WTC11 (cell line): ENCODE results near the gene MN1. TPM values are rescaled to one million over a fixed set of nuclear protein-coding genes. Genes with fewer than 3 reads are reported as not detected.

Source experiments
- ATAC-seq: fragments of 200-7000 bp; cut with Tn5 transposase; 2 replicates; pipeline ENCODE4 v1.10.0; 2021; ENCODE audit warnings: mild to moderate bottlenecking, moderate library complexity
- CTCF ChIA-PET: fragments of 300-600 bp; sonication (Branson Sonifier 250); formaldehyde crosslinking; loops from one replicate; lab custom pipeline; 2021; ENCODE audit warnings: antibody characterized with exemption; lab: Charles Lee
- POLR2A ChIA-PET: fragments of 350-600 bp; sonication (Branson Sonifier 250); formaldehyde crosslinking; loops from one replicate; lab custom pipeline; 2021; ENCODE audit warnings: antibody characterized with exemption; lab: Charles Lee
- DNase-seq: peaks from one replicate; pipeline ENCODE4 v3.0.0; 2021; ENCODE audit warnings: low spot score
- H3K27ac Mint-ChIP-seq: 2 replicates; pipeline ENCODE4 v1.8.0; 2021; ENCODE audit warnings: mixed read lengths
- H3K27me3 Mint-ChIP-seq: 2 replicates; pipeline ENCODE4 v1.8.0; 2021; ENCODE audit warnings: low read depth, mild to moderate bottlenecking, moderate library complexity, mixed read lengths
- H3K36me3 Mint-ChIP-seq: 2 replicates; pipeline ENCODE4 v1.8.0; 2021; ENCODE audit warnings: mixed read lengths
- H3K4me1 Mint-ChIP-seq: 2 replicates; pipeline ENCODE4 v1.8.0; 2022; ENCODE audit warnings: mixed read lengths
- H3K4me3 Mint-ChIP-seq: 2 replicates; pipeline ENCODE4 v1.8.0; 2021; ENCODE audit warnings: mild to moderate bottlenecking, moderate library complexity, mixed read lengths
- H3K9me3 Mint-ChIP-seq: 2 replicates; pipeline ENCODE4 v1.8.0; 2021; ENCODE audit warnings: mixed read lengths
- ATF1 ChIP-seq: sonication (generic); formaldehyde crosslinking; IDR thresholded peaks from 2 replicates; pipeline ENCODE4 v1.8.1; 2023; ENCODE audit warnings: mild to moderate bottlenecking, moderate library complexity, missing genetic modification reagents
- ATF3 ChIP-seq: sonication (generic); formaldehyde crosslinking; conservative IDR thresholded peaks from 2 replicates; pipeline ENCODE4 v1.8.1; 2022; ENCODE audit warnings: mild to moderate bottlenecking, missing genetic modification reagents
- CREM ChIP-seq: sonication (generic); formaldehyde crosslinking; IDR thresholded peaks from 2 replicates; pipeline ENCODE4 v1.8.1; 2022; ENCODE audit warnings: mild to moderate bottlenecking, missing genetic modification reagents, moderate library complexity
- CTCF ChIP-seq: fragments of 200-600 bp; IDR thresholded peaks from 2 replicates; pipeline ENCODE4 v1.8.0; 2022; ENCODE audit warnings: antibody characterized with exemption
- ELF4 ChIP-seq: sonication (generic); formaldehyde crosslinking; IDR thresholded peaks from 2 replicates; pipeline ENCODE4 v1.8.1; 2022; ENCODE audit warnings: low read depth, mild to moderate bottlenecking, moderate library complexity, missing genetic modification reagents
- EMX1 ChIP-seq: fragments of 250-450 bp; sonication (Bioruptor Pico); IDR thresholded peaks from 2 replicates; pipeline ENCODE4 v1.8.0; 2021; ENCODE audit warnings: mild to moderate bottlenecking
- GABPB1 ChIP-seq: sonication (generic); formaldehyde crosslinking; IDR thresholded peaks from 2 replicates; pipeline ENCODE4 v1.8.1; 2023; ENCODE audit warnings: mild to moderate bottlenecking, missing genetic modification reagents
- GRHL2 ChIP-seq: fragments of 250-450 bp; sonication (Bioruptor Pico); IDR thresholded peaks from 2 replicates; pipeline ENCODE4 v1.8.0; 2022; ENCODE audit warnings: mild to moderate bottlenecking, moderate library complexity; ENCODE audit not compliant: insufficient replicate concordance, severe bottlenecking
- GTF2I ChIP-seq: fragments of 250-450 bp; sonication (Bioruptor Pico); conservative IDR thresholded peaks from 2 replicates; pipeline ENCODE4 v1.4.0; 2021; ENCODE audit warnings: mild to moderate bottlenecking
- JAZF1 ChIP-seq: fragments of 250-450 bp; sonication (Bioruptor Pico); IDR thresholded peaks from 2 replicates; pipeline ENCODE4 v1.9.0; 2021; ENCODE audit warnings: moderate library complexity, mild to moderate bottlenecking, inconsistent platforms
- MYBL2 ChIP-seq: sonication (generic); formaldehyde crosslinking; IDR thresholded peaks from 2 replicates; pipeline ENCODE4 v1.8.1; 2023; ENCODE audit warnings: mild to moderate bottlenecking, moderate library complexity, missing genetic modification reagents
- NFATC4 ChIP-seq: fragments of 250-450 bp; sonication (Bioruptor Pico); IDR thresholded peaks from 2 replicates; pipeline ENCODE4 v1.9.0; 2021; ENCODE audit warnings: mild to moderate bottlenecking
- NR1H2 ChIP-seq: sonication (generic); formaldehyde crosslinking; IDR thresholded peaks from 2 replicates; pipeline ENCODE4 v1.9.0; 2021; ENCODE audit warnings: mild to moderate bottlenecking, moderate library complexity, missing genetic modification reagents
- NR3C1 ChIP-seq: sonication (generic); formaldehyde crosslinking; conservative IDR thresholded peaks from 2 replicates; pipeline ENCODE4 v1.8.1; 2023; ENCODE audit warnings: low read depth, mild to moderate bottlenecking, missing genetic modification reagents
- OVOL2 ChIP-seq: fragments of 250-450 bp; sonication (Bioruptor Pico); IDR thresholded peaks from 2 replicates; pipeline ENCODE4 v1.9.0; 2021; ENCODE audit warnings: mild to moderate bottlenecking, borderline replicate concordance
- STAT6 ChIP-seq: sonication (generic); formaldehyde crosslinking; conservative IDR thresholded peaks from 2 replicates; pipeline ENCODE4 v1.8.1; 2023; ENCODE audit warnings: mild to moderate bottlenecking, low read depth, missing genetic modification reagents, moderate library complexity
- TEAD1 ChIP-seq: sonication (generic); formaldehyde crosslinking; IDR thresholded peaks from 2 replicates; pipeline ENCODE4 v1.8.0; 2022; ENCODE audit warnings: mild to moderate bottlenecking, missing genetic modification reagents
- ZBTB21 ChIP-seq: sonication (generic); formaldehyde crosslinking; IDR thresholded peaks from 2 replicates; pipeline ENCODE4 v1.8.1; 2023; ENCODE audit warnings: mild to moderate bottlenecking, missing genetic modification reagents, borderline replicate concordance
- ZNF423 ChIP-seq: fragments of 250-450 bp; sonication (Bioruptor Pico); IDR thresholded peaks from 2 replicates; pipeline ENCODE4 v2.1.2; 2022; ENCODE audit warnings: mild to moderate bottlenecking, moderate library complexity
- ZSCAN18 ChIP-seq: fragments of 250-450 bp; sonication (Bioruptor Pico); IDR thresholded peaks from 2 replicates; pipeline ENCODE4 v2.1.2; 2022; ENCODE audit warnings: mild to moderate bottlenecking, moderate library complexity
- total RNA-seq: library from RNA; stranded (reverse); gene quantifications from 3 replicates; pipeline ENCODE4 v1.2.3, GENCODE V29; 2021
- TF ChIP-seq, protein P1 (sequence below): fragments of 250-450 bp; sonication (Bioruptor Pico); IDR thresholded peaks from 2 replicates; pipeline ENCODE4 v1.9.0; 2021; ENCODE audit warnings: mild to moderate bottlenecking, borderline replicate concordance

MN1 gene
- total RNA-seq, 1 experiment from 2014 or later: 21.3 TPM

- TF ChIP-seq STAT6 (CRISPR knock-in tag) (no peak), GTF2I (CRISPR knock-in tag) (no peak)
- TF ChIP-seq, protein P1, sequence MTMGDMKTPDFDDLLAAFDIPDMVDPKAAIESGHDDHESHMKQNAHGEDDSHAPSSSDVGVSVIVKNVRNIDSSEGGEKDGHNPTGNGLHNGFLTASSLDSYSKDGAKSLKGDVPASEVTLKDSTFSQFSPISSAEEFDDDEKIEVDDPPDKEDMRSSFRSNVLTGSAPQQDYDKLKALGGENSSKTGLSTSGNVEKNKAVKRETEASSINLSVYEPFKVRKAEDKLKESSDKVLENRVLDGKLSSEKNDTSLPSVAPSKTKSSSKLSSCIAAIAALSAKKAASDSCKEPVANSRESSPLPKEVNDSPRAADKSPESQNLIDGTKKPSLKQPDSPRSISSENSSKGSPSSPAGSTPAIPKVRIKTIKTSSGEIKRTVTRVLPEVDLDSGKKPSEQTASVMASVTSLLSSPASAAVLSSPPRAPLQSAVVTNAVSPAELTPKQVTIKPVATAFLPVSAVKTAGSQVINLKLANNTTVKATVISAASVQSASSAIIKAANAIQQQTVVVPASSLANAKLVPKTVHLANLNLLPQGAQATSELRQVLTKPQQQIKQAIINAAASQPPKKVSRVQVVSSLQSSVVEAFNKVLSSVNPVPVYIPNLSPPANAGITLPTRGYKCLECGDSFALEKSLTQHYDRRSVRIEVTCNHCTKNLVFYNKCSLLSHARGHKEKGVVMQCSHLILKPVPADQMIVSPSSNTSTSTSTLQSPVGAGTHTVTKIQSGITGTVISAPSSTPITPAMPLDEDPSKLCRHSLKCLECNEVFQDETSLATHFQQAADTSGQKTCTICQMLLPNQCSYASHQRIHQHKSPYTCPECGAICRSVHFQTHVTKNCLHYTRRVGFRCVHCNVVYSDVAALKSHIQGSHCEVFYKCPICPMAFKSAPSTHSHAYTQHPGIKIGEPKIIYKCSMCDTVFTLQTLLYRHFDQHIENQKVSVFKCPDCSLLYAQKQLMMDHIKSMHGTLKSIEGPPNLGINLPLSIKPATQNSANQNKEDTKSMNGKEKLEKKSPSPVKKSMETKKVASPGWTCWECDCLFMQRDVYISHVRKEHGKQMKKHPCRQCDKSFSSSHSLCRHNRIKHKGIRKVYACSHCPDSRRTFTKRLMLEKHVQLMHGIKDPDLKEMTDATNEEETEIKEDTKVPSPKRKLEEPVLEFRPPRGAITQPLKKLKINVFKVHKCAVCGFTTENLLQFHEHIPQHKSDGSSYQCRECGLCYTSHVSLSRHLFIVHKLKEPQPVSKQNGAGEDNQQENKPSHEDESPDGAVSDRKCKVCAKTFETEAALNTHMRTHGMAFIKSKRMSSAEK (CRISPR knock-in tag): no peak
These were observed 40.6 kb upstream of the MN1 start (continued) for GRCh38 chr22:27842201-27842600.

DNA sequence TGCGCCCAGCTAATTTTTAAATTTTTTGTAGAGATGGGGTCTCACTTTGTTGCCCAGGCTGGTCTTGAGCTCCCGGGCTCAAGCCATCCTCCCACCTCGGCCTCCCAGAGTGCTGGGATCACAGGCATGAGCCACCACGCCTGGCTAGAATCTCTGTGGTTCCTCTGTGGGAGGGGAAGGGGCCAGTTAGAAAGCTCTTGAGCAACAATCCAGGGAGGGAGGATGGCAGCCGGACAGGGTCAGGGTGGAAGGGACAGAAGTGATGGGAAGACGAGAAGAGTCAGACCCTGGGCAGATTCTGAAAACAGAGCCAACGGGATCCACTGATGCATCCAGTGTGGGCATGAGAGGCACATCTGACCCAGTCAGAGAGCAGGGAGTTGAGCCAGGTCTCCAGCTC lies 38.9 kb upstream of the MN1 start:
- Mint-ChIP-seq H3K4me1 (peaks cover 40% of the 10 kb centered on the region), H3K27ac (no peak overlapping the region)

GRCh38 chr22:27839057-27839660 lies 37.6 kb upstream of the MN1 start:
- CTCF ChIA-PET: interaction anchor here (1.2 kb wide), 1 partner anchor 48 kb away, joined by 3 read pairs; no protein-coding TSS in a partner anchor
- DNase-seq: no peak
- TF ChIP-seq TEAD1 (CRISPR knock-in tag): no peak
- TF ChIP-seq ATF3 (CRISPR knock-in tag): no peak
- TF ChIP-seq STAT6 (CRISPR knock-in tag): no peak
- TF ChIP-seq ZSCAN18 (CRISPR knock-in tag): no peak
- no peak for TF ChIP-seq GABPB1 (CRISPR knock-in tag)
- no peak for TF ChIP-seq NFATC4 (CRISPR knock-in tag)
- TF ChIP-seq OVOL2 (CRISPR knock-in tag): no peak
- no peak for TF ChIP-seq ELF4
- no peak for TF ChIP-seq ZNF423 (CRISPR knock-in tag)

More for the DNA sequence above, 38.9 kb upstream of the MN1 start:
- ChIA-PET CTCF (interaction anchor here (0.7 to 0.8 kb wide), 2 partner anchors 10 to 555 kb away, joined by 3 to 5 read pairs; no protein-coding TSS in a partner anchor), POLR2A (interaction anchor here (1.0 kb wide), 1 partner anchor 10 kb away, joined by 3 read pairs; no protein-coding TSS in a partner anchor)
- 0 out of 2 replicates have a peak, but pooled peaks cover 3% of the 10 kb centered on the region for H3K27me3 Mint-ChIP-seq
- ATAC-seq (no peak), DNase-seq (no peak)
- H3K36me3 Mint-ChIP-seq: peaks cover 16% of the 10 kb centered on the region
- TF ChIP-seq CREM (no peak), JAZF1 (CRISPR knock-in tag) (no peak), MYBL2 (no peak), EMX1 (no peak), NR1H2 (CRISPR knock-in tag) (no peak), ZBTB21 (CRISPR knock-in tag) (no peak), GRHL2 (CRISPR knock-in tag) (no peak), ATF1 (no peak), GABPB1 (CRISPR knock-in tag) (no peak), NR3C1 (CRISPR knock-in tag) (no peak), CTCF (no peak)
- peaks cover 17% of the 10 kb centered on the region for H3K9me3 Mint-ChIP-seq
- no peak overlapping the region for H3K4me3 Mint-ChIP-seq

More at GRCh38 chr22:27839057-27839660, 37.6 kb upstream of the MN1 start:
- no peak for ATAC-seq
- Mint-ChIP-seq H3K27me3 (0 out of 2 replicates have a peak, but pooled peaks cover 3% of the 10 kb centered on the region), H3K9me3 (peaks cover 17% of the 10 kb centered on the region), H3K4me3 (no peak overlapping the region), H3K4me1 (peaks cover 41% of the 10 kb centered on the region), H3K27ac (no peak overlapping the region), H3K36me3 (peaks cover 16% of the 10 kb centered on the region)
- POLR2A ChIA-PET: no interaction called here
